ENCODE results near the gene INTS7. TPM values are rescaled to one million over a fixed set of nuclear protein-coding genes. Genes with fewer than 3 reads are reported as not detected.

Gene INTS7
- total RNA-seq, 6 donors from 2014 or later: 8.3 to 16.7 (median 14.6) TPM

DNA sequence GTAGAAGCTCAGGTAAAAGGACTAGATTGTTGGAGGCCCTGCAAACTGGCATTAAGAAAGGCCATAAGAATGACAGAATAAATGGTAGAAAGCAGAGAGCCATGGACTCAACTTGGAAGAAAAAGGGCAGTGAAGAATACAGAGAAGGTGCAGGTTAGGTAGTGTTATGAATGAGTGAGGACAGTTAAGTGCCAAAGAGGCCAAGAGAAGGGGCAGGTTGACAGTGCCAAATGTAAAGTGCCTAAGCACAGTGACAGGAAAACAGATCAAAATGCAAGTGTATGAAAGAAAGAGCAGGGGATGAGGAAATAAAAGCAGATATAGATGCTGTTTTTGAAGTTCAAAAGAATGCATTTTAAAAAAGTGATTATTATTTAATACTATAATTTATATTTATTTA, 43.7 kb downstream of the INTS7 start:
- ATAC-seq (ENCODE audit: low FRiP score in 2 of 2) (no peak), DNase-seq (no peak)
- Histone ChIP-seq H3K27me3 (no peaks in the 10 kb centered on the region), H3K4me1 (no peaks in the 10 kb centered on the region), H3K4me3 (no peak overlapping the region), H3K27ac (no peak overlapping the region), H3K36me3 (peaks cover 0 to 7% (median 4%) of the 10 kb centered on the region in 4 donors), H3K9me3 (no peaks in the 10 kb centered on the region)
- TF ChIP-seq EP300 (IDR thresholded peaks at IDR 0.05): no peak
- no peak for TF ChIP-seq POLR2A (IDR thresholded peaks at IDR 0.05)
- TF ChIP-seq, protein P1, sequence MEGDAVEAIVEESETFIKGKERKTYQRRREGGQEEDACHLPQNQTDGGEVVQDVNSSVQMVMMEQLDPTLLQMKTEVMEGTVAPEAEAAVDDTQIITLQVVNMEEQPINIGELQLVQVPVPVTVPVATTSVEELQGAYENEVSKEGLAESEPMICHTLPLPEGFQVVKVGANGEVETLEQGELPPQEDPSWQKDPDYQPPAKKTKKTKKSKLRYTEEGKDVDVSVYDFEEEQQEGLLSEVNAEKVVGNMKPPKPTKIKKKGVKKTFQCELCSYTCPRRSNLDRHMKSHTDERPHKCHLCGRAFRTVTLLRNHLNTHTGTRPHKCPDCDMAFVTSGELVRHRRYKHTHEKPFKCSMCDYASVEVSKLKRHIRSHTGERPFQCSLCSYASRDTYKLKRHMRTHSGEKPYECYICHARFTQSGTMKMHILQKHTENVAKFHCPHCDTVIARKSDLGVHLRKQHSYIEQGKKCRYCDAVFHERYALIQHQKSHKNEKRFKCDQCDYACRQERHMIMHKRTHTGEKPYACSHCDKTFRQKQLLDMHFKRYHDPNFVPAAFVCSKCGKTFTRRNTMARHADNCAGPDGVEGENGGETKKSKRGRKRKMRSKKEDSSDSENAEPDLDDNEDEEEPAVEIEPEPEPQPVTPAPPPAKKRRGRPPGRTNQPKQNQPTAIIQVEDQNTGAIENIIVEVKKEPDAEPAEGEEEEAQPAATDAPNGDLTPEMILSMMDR (IDR thresholded peaks at IDR 0.05): no peak
- TF ChIP-seq POLR2AphosphoS5 (IDR thresholded peaks at IDR 0.05): no peak

DNA sequence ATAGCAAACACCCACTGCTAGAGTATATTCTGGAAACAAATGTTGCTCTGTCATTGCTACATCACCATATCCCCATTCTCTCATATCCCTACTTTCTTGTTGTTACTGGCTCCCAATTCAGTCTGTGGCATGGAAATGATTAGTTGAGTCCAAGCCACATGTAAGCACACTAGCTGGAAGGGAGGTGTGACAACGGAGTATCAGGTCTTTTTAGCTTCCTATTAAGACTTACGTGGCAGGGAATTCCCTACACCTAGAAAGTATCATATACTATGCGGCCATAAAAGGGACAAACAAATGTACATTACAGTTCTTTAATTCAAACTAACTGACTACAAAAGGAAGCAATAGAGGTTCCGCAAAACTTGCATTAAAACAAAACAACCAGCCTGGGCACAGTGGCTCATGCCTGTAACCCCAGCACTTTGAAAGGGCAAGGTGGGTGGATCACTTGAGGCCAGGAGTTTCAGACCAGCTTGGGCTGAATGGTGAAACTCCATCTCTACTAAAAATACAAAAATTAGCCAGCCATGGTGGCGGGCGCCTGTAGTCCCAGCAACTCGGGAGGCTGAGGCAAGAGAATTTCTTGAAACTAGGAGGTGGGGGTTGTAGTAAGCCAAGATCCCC, 48.6 kb downstream of the INTS7 start:
- TF ChIP-seq POLR2AphosphoS5 (IDR thresholded peaks at IDR 0.05) (no peak), EP300 (IDR thresholded peaks at IDR 0.05) (no peak), POLR2A (IDR thresholded peaks at IDR 0.05) (no peak)
- TF ChIP-seq, protein P1 (IDR thresholded peaks at IDR 0.05): no peak
- 94 to 96% methylated on average over 7 of the region's 7 CpGs for WGBS, 2 donors

DNA sequence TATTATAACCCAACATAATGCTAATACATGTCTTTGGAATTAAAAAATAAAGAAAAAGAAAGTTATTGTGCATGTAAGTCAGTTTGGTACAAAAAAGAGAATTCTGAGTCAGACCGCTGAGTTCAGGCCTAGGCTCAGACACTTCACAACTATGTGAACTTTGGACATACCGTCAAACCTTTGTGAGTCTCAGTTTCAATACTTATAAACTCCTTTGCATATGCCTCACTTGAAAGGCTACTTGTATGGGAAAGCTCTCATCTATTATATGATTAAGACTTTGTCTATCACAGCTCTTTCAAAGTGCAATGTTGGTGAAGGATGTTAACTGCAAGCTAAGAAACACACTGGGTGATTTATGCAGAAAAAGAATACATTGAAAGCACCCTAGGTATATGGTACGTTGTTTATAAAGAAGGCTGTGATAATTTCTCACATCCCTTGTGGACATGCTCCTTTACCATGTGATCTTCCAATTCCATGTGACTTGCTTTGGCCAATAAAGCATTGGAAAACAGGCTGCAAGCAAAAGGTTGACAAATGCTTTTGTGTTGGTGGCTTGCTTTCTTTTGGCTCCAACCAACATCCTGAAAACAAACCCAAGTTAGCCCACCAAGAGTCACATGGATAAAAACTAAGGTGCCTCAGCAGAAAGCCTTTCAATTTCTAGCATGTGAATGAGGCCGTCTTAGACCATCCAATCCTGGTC, 49.6 kb downstream of the INTS7 start:
- DNase-seq (no peak), ATAC-seq (ENCODE audit: low FRiP score in 2 of 2) (no peak)
- peaks cover 3 to 19% (median 5%) of the 10 kb centered on the region in 4 donors for H3K36me3 ChIP-seq
- 93 to 94% methylated on average over 4 of the region's 4 CpGs for WGBS, 2 donors
- H3K27ac ChIP-seq: no peak overlapping the region
- H3K9me3 ChIP-seq: no peaks in the 10 kb centered on the region
- H3K4me1 ChIP-seq: no peaks in the 10 kb centered on the region
- TF ChIP-seq EP300 (IDR thresholded peaks at IDR 0.05): no peak
- no peak for TF ChIP-seq POLR2A (IDR thresholded peaks at IDR 0.05)
- no peak for TF ChIP-seq POLR2AphosphoS5 (IDR thresholded peaks at IDR 0.05)
- TF ChIP-seq, protein P1 (IDR thresholded peaks at IDR 0.05): no peak
- no peak overlapping the region for H3K4me3 ChIP-seq
- no peaks in the 10 kb centered on the region for H3K27me3 ChIP-seq

More for the DNA sequence above, 48.6 kb downstream of the INTS7 start:
- Histone ChIP-seq H3K4me3 (no peak overlapping the region), H3K4me1 (no peaks in the 10 kb centered on the region), H3K27me3 (no peaks in the 10 kb centered on the region), H3K36me3 (peaks cover 3 to 16% (median 5%) of the 10 kb centered on the region in 4 donors), H3K9me3 (no peaks in the 10 kb centered on the region), H3K27ac (no peak overlapping the region)
- ATAC-seq (ENCODE audit: low FRiP score in 2 of 2): no peak
- no peak for DNase-seq

DNA sequence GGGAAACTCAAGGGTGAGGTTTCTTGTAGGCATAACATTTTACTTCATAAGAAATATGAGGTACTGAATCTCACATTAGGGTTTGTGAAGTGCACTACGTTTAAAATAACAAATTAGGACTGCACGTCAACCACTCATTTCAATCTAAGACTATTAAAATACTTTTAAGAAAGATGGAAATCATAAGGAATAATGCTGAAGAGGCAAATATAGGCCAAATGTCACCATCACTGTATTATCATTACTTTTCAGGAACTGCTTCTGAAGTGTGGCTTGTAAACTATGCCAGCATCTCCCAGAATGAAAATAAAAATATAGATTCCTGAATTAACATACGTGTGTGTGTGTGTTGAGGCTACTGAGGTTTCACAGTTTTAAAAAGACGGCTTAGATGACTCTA, 56.8 kb downstream of the INTS7 start:
- H3K4me1 ChIP-seq: peaks cover 0 to 13% (median 4%) of the 10 kb centered on the region in 4 donors
- TF ChIP-seq POLR2A (IDR thresholded peaks at IDR 0.05): no peak
- TF ChIP-seq, protein P1 (IDR thresholded peaks at IDR 0.05): no peak
- TF ChIP-seq EP300 (IDR thresholded peaks at IDR 0.05): no peak
- TF ChIP-seq POLR2AphosphoS5 (IDR thresholded peaks at IDR 0.05): no peak
- no peak for ATAC-seq (ENCODE audit: low FRiP score in 2 of 2)
- H3K36me3 ChIP-seq: peaks cover 0 to 9% (median 1%) of the 10 kb centered on the region in 4 donors
- 93 to 97% methylated on average over 4 of the region's 4 CpGs for WGBS, 2 donors
- H3K9me3 ChIP-seq: no peaks in the 10 kb centered on the region
- no peak for DNase-seq
- no peak overlapping the region for H3K4me3 ChIP-seq
- H3K27me3 ChIP-seq: no peaks in the 10 kb centered on the region
- no peak overlapping the region for H3K27ac ChIP-seq

Measured in upper lobe of left lung (tissue), 6 donors.